ENCODE data around the gene PIEZO2.

Gene PIEZO2

GRCh38 chr18:11078491-11078890 is 70.9 kb downstream of the PIEZO2 start:
- DNase-seq: no peak

GRCh38 chr18:11077548-11078187 is 71.7 kb downstream of the PIEZO2 start:
- in situ Hi-C loops (cut with MboI; ENCODE audit: low pct_unique_long_range_greater_than_20kb, low sequenced_read_pairs): no loop called here

More at GRCh38 chr18:11078491-11078890, 70.9 kb downstream of the PIEZO2 start:
- in situ Hi-C loops (cut with MboI; ENCODE audit: low pct_unique_long_range_greater_than_20kb, low sequenced_read_pairs): no loop called here

DNA sequence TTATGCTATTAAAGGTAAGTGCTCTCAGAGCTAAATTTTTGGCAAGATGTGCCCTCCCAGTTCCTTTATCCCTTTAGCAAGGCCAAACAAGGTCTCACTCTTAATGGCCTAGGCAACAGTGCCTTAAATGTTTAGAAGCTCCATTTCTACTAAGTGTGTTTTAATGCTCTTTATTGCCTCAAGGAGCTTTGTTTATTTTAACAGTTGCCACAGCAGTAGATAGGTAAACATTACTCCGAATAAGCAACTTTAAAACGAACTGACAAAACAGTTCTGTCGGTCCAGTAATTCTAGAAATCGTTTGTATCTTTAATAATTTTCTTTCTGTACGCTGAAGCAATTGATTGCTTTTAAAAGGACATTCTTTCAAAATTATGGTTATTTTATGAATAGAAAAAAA is 74.5 kb downstream of the PIEZO2 start:
- no peak for DNase-seq
- in situ Hi-C loops (cut with MboI; ENCODE audit: low pct_unique_long_range_greater_than_20kb, low sequenced_read_pairs): no loop called here

More at GRCh38 chr18:11077548-11078187, 71.7 kb downstream of the PIEZO2 start:
- DNase-seq: no peak

GRCh38 chr18:11073971-11074370 is 75.4 kb downstream of the PIEZO2 start:
- DNase-seq: no peak
- in situ Hi-C loops (cut with MboI; ENCODE audit: low pct_unique_long_range_greater_than_20kb, low sequenced_read_pairs): no loop called here

GRCh38 chr18:11072632-11073031 is 76.7 kb downstream of the PIEZO2 start:
- in situ Hi-C loops (cut with MboI; ENCODE audit: low pct_unique_long_range_greater_than_20kb, low sequenced_read_pairs): no loop called here
- DNase-seq: no peak

GRCh38 chr18:11071300-11071699 is 78.1 kb downstream of the PIEZO2 start:
- in situ Hi-C loops (cut with MboI; ENCODE audit: low pct_unique_long_range_greater_than_20kb, low sequenced_read_pairs): no loop called here
- DNase-seq: no peak

GRCh38 chr18:11070593-11070992 is 78.8 kb downstream of the PIEZO2 start:
- in situ Hi-C loops (cut with MboI; ENCODE audit: low pct_unique_long_range_greater_than_20kb, low sequenced_read_pairs): no loop called here
- no peak for DNase-seq

DNA sequence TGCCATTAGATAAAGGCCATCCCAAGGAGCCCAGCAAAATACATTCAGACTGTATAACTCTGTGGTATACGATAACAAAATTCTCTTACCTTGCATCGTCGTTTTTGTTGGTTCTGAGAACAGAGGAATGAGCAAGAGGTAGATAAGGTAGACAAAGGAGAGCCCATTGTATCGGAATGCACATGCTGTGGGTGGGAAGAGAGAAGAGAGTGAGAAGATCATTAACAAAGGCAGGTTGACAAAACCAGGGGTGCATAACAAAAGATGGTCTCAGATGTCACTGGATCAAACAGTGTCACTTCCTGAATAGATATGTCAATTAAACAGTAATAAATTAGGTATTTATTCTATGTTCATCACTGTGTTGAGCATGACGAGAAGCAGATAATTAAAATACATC is 83.3 kb downstream of the PIEZO2 start:
- in situ Hi-C loops (cut with MboI; ENCODE audit: low pct_unique_long_range_greater_than_20kb, low sequenced_read_pairs): no loop called here
- no peak for DNase-seq

DNA sequence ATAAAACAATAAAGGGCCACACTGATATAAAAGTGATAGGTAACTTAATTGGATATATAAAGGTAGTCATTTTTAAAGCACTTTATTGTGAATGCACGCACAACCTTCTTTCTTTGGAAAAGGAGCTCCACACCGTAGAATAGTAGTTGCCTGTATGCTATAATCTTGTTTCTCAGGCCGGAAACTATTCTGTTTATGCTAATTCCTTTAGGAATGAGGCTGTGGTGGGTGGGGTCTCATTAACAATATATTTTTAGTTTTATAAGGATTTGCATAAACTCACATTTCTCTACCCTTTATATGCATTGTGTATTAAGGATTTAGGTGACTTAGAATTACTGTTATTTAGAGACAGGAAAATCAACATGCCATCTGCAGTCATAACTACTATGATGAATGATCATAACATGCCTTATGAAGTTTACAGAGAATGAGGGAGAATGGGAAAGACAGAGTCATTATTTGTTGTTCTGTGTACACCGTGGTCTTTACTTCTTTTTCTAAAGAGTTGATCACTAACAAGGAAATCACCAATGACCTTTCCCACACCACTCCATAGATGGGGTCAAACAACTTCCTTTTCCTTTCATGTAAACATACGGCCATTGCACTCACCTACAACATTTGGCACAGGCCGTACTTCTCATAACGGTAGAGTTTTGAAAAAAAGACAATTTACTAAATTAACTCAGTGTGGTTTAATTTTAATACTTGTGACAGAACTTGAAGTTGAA is 84.5 kb downstream of the PIEZO2 start:
- in situ Hi-C loops (cut with MboI; ENCODE audit: low pct_unique_long_range_greater_than_20kb, low sequenced_read_pairs): no loop called here
- DNase-seq: no peak

DNA sequence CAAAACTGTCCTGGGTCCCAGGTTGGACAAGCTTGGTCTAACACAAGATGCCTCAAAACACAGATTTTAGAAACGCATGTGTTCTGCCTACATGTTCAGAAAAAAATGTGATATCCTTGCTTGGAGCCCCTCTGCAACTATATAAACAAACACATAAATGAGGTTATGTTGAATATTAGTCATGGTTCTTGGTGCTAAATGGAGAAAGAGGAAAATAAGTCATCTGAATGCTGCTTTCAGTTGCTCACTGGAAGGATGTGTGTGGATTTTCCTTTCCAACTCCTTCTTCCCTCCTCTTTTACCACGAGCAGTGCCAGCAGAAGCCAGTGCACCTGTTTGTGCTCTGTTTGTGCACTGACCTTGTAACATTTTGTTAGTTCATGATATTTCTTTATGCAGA is 85.3 kb downstream of the PIEZO2 start:
- in situ Hi-C loops (cut with MboI; ENCODE audit: low pct_unique_long_range_greater_than_20kb, low sequenced_read_pairs): no loop called here
- DNase-seq: no peak

DNA sequence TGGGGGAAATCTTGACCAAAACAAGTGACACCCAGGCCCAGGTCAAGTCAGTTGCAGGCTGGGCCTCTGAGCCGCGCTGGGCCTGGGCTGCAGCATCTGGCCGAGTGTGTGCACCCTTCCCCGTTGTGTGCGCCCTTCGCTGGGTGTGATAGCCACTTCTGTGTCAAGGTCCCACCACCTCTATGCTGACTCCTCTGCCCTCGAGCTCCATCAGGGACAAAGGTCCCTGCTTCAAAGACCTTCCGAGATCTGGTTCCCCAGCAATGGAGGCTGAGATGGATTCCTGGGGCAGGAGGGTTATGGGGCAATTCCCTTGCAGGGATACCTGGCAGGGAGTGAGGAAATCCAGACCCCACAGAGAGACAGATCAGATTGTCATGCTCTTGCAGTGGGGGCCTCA is 93.6 kb downstream of the PIEZO2 start:
- in situ Hi-C loops (cut with MboI; ENCODE audit: low pct_unique_long_range_greater_than_20kb, low sequenced_read_pairs): no loop called here
- DNase-seq: no peak

DNA sequence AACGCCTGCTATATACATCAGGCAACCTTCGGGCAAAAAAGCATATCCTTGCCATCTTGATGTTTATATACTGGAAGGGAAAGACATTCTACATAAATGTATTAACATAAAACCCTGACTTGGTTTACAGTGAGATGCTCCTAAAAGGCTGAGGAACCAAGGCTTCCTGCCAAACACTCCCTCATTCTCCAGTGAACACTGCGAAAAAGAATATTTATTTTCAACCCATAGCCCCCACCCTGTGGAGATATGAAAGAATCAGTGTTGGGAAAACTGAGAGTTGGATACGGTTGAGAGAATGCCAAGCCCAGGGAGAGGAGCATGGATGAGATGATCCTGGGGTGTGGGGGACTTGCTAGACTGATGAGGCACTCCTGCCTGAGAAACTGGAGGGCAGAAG is 94.9 kb downstream of the PIEZO2 start:
- in situ Hi-C loops (cut with MboI; ENCODE audit: low pct_unique_long_range_greater_than_20kb, low sequenced_read_pairs): no loop called here
- DNase-seq: no peak

GRCh38 chr18:11053293-11053692 is 96.1 kb downstream of the PIEZO2 start:
- in situ Hi-C loops (cut with MboI; ENCODE audit: low pct_unique_long_range_greater_than_20kb, low sequenced_read_pairs): no loop called here
- DNase-seq: no peak

- in situ Hi-C loops (cut with MboI; ENCODE audit: low pct_unique_long_range_greater_than_20kb, low sequenced_read_pairs): no loop called here
- DNase-seq: no peak
Observed at GRCh38 chr18:11052800-11053199, 96.6 kb downstream of the PIEZO2 start.

GRCh38 chr18:11051462-11051861 is 97.9 kb downstream of the PIEZO2 start:
- in situ Hi-C loops (cut with MboI; ENCODE audit: low pct_unique_long_range_greater_than_20kb, low sequenced_read_pairs): no loop called here
- no peak for DNase-seq

DNA sequence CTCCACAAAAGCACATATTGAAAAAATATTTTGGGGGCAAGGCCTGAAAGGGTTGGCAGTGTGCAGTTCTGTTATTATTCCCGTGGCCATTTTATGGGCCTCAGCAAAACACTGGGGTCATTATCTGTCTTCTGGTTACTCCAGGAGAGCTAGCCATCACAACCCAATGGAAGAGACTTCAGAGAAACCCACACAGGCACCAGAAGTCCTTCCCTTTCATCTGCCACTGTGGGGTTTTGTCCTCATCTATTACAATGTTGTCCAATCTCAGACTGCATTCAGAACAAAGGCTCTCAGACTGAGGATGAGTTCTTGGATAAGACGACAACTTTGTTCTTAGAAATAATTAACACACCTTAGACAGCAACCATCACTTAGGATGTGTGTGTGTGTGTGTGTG is 98.4 kb downstream of the PIEZO2 start:
- in situ Hi-C loops (cut with MboI; ENCODE audit: low pct_unique_long_range_greater_than_20kb, low sequenced_read_pairs): no loop called here

DNA sequence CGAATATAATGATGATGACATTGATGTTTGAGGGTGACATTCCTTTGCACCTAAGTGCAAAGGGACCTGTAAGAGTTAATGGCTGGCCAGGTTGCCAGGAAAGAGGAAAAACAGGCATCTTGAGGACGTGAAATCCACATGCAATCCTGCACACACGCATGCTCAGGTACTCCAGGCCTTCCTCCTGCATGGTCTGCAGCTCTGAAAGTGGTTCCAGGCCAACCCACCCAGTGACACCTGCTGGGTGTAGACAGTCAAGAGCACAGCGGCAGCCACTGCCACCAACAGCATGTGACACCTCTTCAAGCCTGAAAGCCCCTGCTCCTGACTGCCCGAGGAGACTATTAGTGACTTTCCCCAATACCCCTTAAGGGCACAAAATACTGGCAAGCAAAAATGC is 101.6 kb downstream of the PIEZO2 start:
- DNase-seq: no peak
- in situ Hi-C loops (cut with MboI; ENCODE audit: low pct_unique_long_range_greater_than_20kb, low sequenced_read_pairs): loop anchor here (25.0 kb wide), 1 partner anchor 186 kb away; no protein-coding TSS in a partner anchor

More for the DNA sequence above, 98.4 kb downstream of the PIEZO2 start:
- no peak for DNase-seq

GRCh38 chr18:11047156-11047555 is 102.2 kb downstream of the PIEZO2 start:
- DNase-seq: no peak
- in situ Hi-C loops (cut with MboI; ENCODE audit: low pct_unique_long_range_greater_than_20kb, low sequenced_read_pairs): loop anchor here (25.0 kb wide), 1 partner anchor 185 kb away; no protein-coding TSS in a partner anchor

- DNase-seq: no peak
- in situ Hi-C loops (cut with MboI; ENCODE audit: low pct_unique_long_range_greater_than_20kb, low sequenced_read_pairs): loop anchor here (25.0 kb wide), 1 partner anchor 184 kb away; no protein-coding TSS in a partner anchor
Observed at GRCh38 chr18:11046140-11046539, 103.2 kb downstream of the PIEZO2 start.

GRCh38 chr18:11043694-11044093 is 105.7 kb downstream of the PIEZO2 start:
- DNase-seq: no peak
- in situ Hi-C loops (cut with MboI; ENCODE audit: low pct_unique_long_range_greater_than_20kb, low sequenced_read_pairs): loop anchor here (25.0 kb wide), 1 partner anchor 181 kb away; no protein-coding TSS in a partner anchor

All from KBM-7 (cell line).